Esophagus muscularis mucosa (tissue), 3 donors: ENCODE measurements around the gene CILP2.

Experiments used
- CTCF ChIP-seq, 3 experiments: fragments of 200-600 bp in 2 of 3; fragments of 450-650 bp in 1 of 3; sonication (generic) in 2 of 3; IDR thresholded peaks; one replicate each; pipeline ENCODE4 v1.5.1; 2017 to 2019; ENCODE audit warnings: antibody characterized with exemption in 3 of 3, mild to moderate bottlenecking in 2 of 3, moderate library complexity in 1 of 3
- POLR2AphosphoS5 ChIP-seq, 2 donors: sonication (generic); formaldehyde crosslinking; IDR thresholded peaks; one replicate each; pipeline ENCODE4 v1.6.1; 2017; ENCODE audit warnings: antibody characterized with exemption in 2 of 2

GRCh38 chr19:19579533-19580361 is 41.7 kb downstream of the CILP2 start:
- no peak for TF ChIP-seq CTCF (IDR thresholded peaks at IDR 0.05)
- no peak for TF ChIP-seq POLR2AphosphoS5 (IDR thresholded peaks at IDR 0.05)
